ENCODE measurements around the gene FAM131A. TPM values are rescaled to one million over a fixed set of nuclear protein-coding genes. Genes with fewer than 3 reads are reported as not detected.

Gene FAM131A
- total and polyA plus RNA-seq, 8 donors, result 12.4 to 19.3 (median 14.9) TPM

GRCh38 chr3:184383033-184383740 is 45.8 kb downstream of the FAM131A start:
- intact Hi-C loops (cut with DNase I), result no loop called here
- ATAC-seq, result no peak
- no peak for DNase-seq

GRCh38 chr3:184384342-184384741 is 46.9 kb downstream of the FAM131A start:
- Histone ChIP-seq H3K27me3 (peaks cover 16 to 61% of the 10 kb centered on the region in 2 donors), H3K36me3 (no peaks in the 10 kb centered on the region), H3K27ac (no peak overlapping the region), H3K9me3 (no peaks in the 10 kb centered on the region), H3K4me3 (no peak overlapping the region), H3K4me1 (peaks cover 11 to 18% of the 10 kb centered on the region in 2 donors)
- intact Hi-C loops (cut with DNase I), result no loop called here
- no peak for ATAC-seq
- no peak for TF ChIP-seq CTCF (IDR thresholded peaks at IDR 0.05)
- DNase-seq, result no peak

More at GRCh38 chr3:184383033-184383740, 45.8 kb downstream of the FAM131A start:
- TF ChIP-seq CTCF (IDR thresholded peaks at IDR 0.05), result no peak
- Histone ChIP-seq H3K27ac (no peak overlapping the region), H3K9me3 (no peaks in the 10 kb centered on the region), H3K27me3 (peaks cover 16 to 64% of the 10 kb centered on the region in 2 donors), H3K36me3 (no peaks in the 10 kb centered on the region), H3K4me3 (no peak overlapping the region), H3K4me1 (peaks cover 11 to 18% of the 10 kb centered on the region in 2 donors)

- no peak for ATAC-seq
- Histone ChIP-seq H3K36me3 (no peaks in the 10 kb centered on the region), H3K4me1 (peaks cover 11 to 18% of the 10 kb centered on the region in 2 donors), H3K9me3 (no peaks in the 10 kb centered on the region), H3K4me3 (no peak overlapping the region), H3K27ac (no peak overlapping the region), H3K27me3 (peaks cover 16 to 57% of the 10 kb centered on the region in 2 donors)
- no peak for DNase-seq
- TF ChIP-seq CTCF (IDR thresholded peaks at IDR 0.05), result no peak
- intact Hi-C loops (cut with DNase I), result no loop called here
Observed at GRCh38 chr3:184384856-184385422, 47.5 kb downstream of the FAM131A start.

- H3K9me3 ChIP-seq, result no peaks in the 10 kb centered on the region
- H3K27me3 ChIP-seq, result peaks cover 9 to 46% of the 10 kb centered on the region in 2 donors
- no peak for DNase-seq
- intact Hi-C loops (cut with DNase I), result no loop called here
- ATAC-seq, result no peak
- no peak for TF ChIP-seq CTCF (IDR thresholded peaks at IDR 0.05)
- peaks cover 5 to 7% of the 10 kb centered on the region in 2 donors for H3K4me1 ChIP-seq
- H3K27ac ChIP-seq, result no peak overlapping the region
- H3K36me3 ChIP-seq, result no peaks in the 10 kb centered on the region
- H3K4me3 ChIP-seq, result no peak overlapping the region
Observed at GRCh38 chr3:184386047-184386806, 48.8 kb downstream of the FAM131A start.

GRCh38 chr3:184387174-184387714 is 49.8 kb downstream of the FAM131A start:
- H3K9me3 ChIP-seq, result no peaks in the 10 kb centered on the region
- intact Hi-C loops (cut with DNase I), result no loop called here
- TF ChIP-seq CTCF (IDR thresholded peaks at IDR 0.05), result no peak
- no peaks in the 10 kb centered on the region for H3K4me1 ChIP-seq
- ATAC-seq, result no peak
- no peaks in the 10 kb centered on the region for H3K36me3 ChIP-seq
- H3K4me3 ChIP-seq, result no peak overlapping the region
- no peak for DNase-seq
- no peak overlapping the region for H3K27ac ChIP-seq
- H3K27me3 ChIP-seq, result peaks cover 0 to 36% of the 10 kb centered on the region in 2 donors
